Measurements from ENCODE around the gene HNRNPA3.

DNA sequence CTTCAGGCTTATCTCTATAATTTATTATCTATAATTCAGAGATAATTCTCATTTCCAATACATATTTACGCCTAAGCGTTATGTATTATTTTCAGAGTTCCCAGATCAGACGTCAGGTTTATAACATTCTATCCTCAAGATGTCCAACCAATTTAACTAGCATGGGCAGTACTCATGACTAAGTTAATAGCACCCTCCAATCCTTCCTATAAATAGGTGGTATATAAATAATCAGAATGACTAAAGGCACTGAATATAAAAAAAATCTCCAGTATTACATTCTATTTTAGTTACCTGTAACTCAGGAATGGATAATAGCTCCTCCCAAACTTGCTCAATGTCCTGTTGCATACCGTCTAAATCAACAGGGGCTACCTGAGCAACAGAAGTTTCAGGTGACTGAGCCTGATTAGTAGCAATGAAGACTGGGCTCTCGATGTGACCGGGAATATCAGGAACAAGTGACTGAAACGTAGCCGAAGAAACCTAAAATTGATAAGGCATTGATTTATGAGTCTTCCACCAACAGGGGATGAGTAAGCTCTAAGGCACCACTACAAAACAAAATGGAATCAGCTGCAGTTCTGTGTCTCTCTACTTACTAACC, 19.6 kb downstream of the HNRNPA3 start:
- TF ChIP-seq, protein P1, sequence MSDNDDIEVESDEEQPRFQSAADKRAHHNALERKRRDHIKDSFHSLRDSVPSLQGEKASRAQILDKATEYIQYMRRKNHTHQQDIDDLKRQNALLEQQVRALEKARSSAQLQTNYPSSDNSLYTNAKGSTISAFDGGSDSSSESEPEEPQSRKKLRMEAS (IDR thresholded peaks at IDR 0.05): no peak
- TF ChIP-seq CREB1 (IDR thresholded peaks at IDR 0.05; ENCODE audit: low read depth) (no peak), NFIC (IDR thresholded peaks at IDR 0.05) (no peak), EGR1 (IDR thresholded peaks at IDR 0.05) (no peak), YY1 (IDR thresholded peaks at IDR 0.05; ENCODE audit: low read depth) (no peak), REST (IDR thresholded peaks at IDR 0.05; ENCODE audit: low read depth) (no peak), ZBTB7A (IDR thresholded peaks at IDR 0.05; ENCODE audit: low read depth) (no peak)
